H9 (cell line): Measurements from ENCODE around the gene SPNS3. TPM values are rescaled to one million over a fixed set of nuclear protein-coding genes. Genes with fewer than 3 reads are reported as not detected.

Experiments
- DNase-seq: peaks from one replicate; pipeline ENCODE4 v3.0.0-alpha.2; 2017
- H2AFZ ChIP-seq: one replicate; pipeline ENCODE4 v1.6.1; 2013; ENCODE audit warnings: mild to moderate bottlenecking, low read length, control low read depth, moderate library complexity
- H2AK5ac ChIP-seq: 2 replicates; pipeline ENCODE4 v1.6.1; 2013; ENCODE audit warnings: low read length, control low read depth, mixed read lengths; ENCODE audit not compliant: insufficient read length
- H2BK120ac ChIP-seq: one replicate; pipeline ENCODE4 v1.6.1; 2013; ENCODE audit warnings: low read depth, mild to moderate bottlenecking, low read length, control low read depth, inconsistent platforms; ENCODE audit not compliant: poor library complexity, severe bottlenecking
- H2BK12ac ChIP-seq: 2 replicates; pipeline ENCODE4 v1.6.1; 2013; ENCODE audit warnings: low read length, control low read depth, mixed read lengths, low read depth; ENCODE audit not compliant: insufficient read length
- H2BK15ac ChIP-seq: 2 replicates; pipeline ENCODE4 v1.6.1; 2013; ENCODE audit warnings: low read depth, low read length, control low read depth
- H2BK20ac ChIP-seq: one replicate; pipeline ENCODE4 v1.6.1; 2013; ENCODE audit warnings: low read depth, mild to moderate bottlenecking, low read length, control low read depth, inconsistent platforms; ENCODE audit not compliant: poor library complexity, severe bottlenecking
- H2BK5ac ChIP-seq: 2 replicates; pipeline ENCODE4 v1.6.1; 2013; ENCODE audit warnings: low read length, control low read depth, mixed read lengths; ENCODE audit not compliant: insufficient read length
- H3K14ac ChIP-seq: 2 replicates; pipeline ENCODE4 v1.6.1; 2013; ENCODE audit warnings: low read length, control low read depth; ENCODE audit not compliant: insufficient read depth
- H3K18ac ChIP-seq: 2 replicates; pipeline ENCODE4 v1.6.1; 2013; ENCODE audit warnings: low read depth, mild to moderate bottlenecking, mixed read lengths, low read length, control low read depth; ENCODE audit not compliant: insufficient read length
- H3K23ac ChIP-seq: 2 replicates; pipeline ENCODE4 v1.6.1; 2013; ENCODE audit warnings: low read length, control low read depth, mixed read lengths, low read depth; ENCODE audit not compliant: insufficient read length
- H3K23me2 ChIP-seq: 2 replicates; pipeline ENCODE4 v1.6.1; 2013; ENCODE audit warnings: low read depth, mild to moderate bottlenecking, mixed read lengths, low read length, control low read depth; ENCODE audit not compliant: insufficient read length, poor library complexity, severe bottlenecking
- H3K27ac ChIP-seq: 2 replicates; pipeline ENCODE4 v1.5.1; 2013; ENCODE audit warnings: low read length, control low read depth, mixed read lengths, low read depth; ENCODE audit not compliant: insufficient read length
- H3K27me3 ChIP-seq: 2 replicates; pipeline ENCODE4 v1.6.1; 2013; ENCODE audit warnings: low read length, control low read depth, inconsistent platforms; ENCODE audit not compliant: insufficient read depth
- H3K4ac ChIP-seq: 2 replicates; pipeline ENCODE4 v1.6.1; 2013; ENCODE audit warnings: low read depth, mild to moderate bottlenecking, control low read depth, inconsistent platforms, low read length, moderate library complexity
- H3K4me1 ChIP-seq: 2 replicates; pipeline ENCODE4 v1.6.1; 2013; ENCODE audit warnings: low read length, control low read depth, inconsistent platforms; ENCODE audit not compliant: insufficient read depth
- H3K4me2 ChIP-seq: 2 replicates; pipeline ENCODE4 v1.6.1; 2013; ENCODE audit warnings: low read length, control low read depth, mixed read lengths; ENCODE audit not compliant: insufficient read length, insufficient read depth
- H3K56ac ChIP-seq: 2 replicates; pipeline ENCODE4 v1.6.1; 2013; ENCODE audit warnings: low read depth, mild to moderate bottlenecking, mixed read lengths, low read length, control low read depth; ENCODE audit not compliant: insufficient read length
- H3K79me1 ChIP-seq: 2 replicates; pipeline ENCODE4 v1.6.1; 2013; ENCODE audit warnings: low read depth, mild to moderate bottlenecking, moderate library complexity, low read length, control low read depth, inconsistent platforms; ENCODE audit not compliant: insufficient read depth, poor library complexity, severe bottlenecking
- H3K79me2 ChIP-seq: 2 replicates; pipeline ENCODE4 v1.6.1; 2013; ENCODE audit warnings: low read length, control low read depth, inconsistent platforms; ENCODE audit not compliant: insufficient read depth
- H3K9ac ChIP-seq: 2 replicates; pipeline ENCODE4 v1.6.1; 2013; ENCODE audit warnings: low read length, control low read depth, mixed read lengths; ENCODE audit not compliant: insufficient read length; ENCODE audit errors: extremely low read depth
- H3K9me3 ChIP-seq: one replicate; pipeline ENCODE4 v1.6.1; 2013; ENCODE audit warnings: low read depth, low read length, inconsistent platforms; ENCODE audit not compliant: control insufficient read depth
- H3T11ph ChIP-seq: one replicate; pipeline ENCODE4 v1.6.1; 2013; ENCODE audit warnings: mild to moderate bottlenecking, low read length, control low read depth, inconsistent platforms
- H4K20me1 ChIP-seq: one replicate; pipeline ENCODE4 v1.6.1; 2013; ENCODE audit not compliant: control insufficient read depth, insufficient read length, insufficient read depth
- H4K5ac ChIP-seq: 2 replicates; pipeline ENCODE4 v1.6.1; 2013; ENCODE audit warnings: low read depth, mild to moderate bottlenecking, mixed read lengths, low read length, control low read depth; ENCODE audit not compliant: insufficient read length
- H4K8ac ChIP-seq: replicated peaks from 2 replicates; pipeline ENCODE4 v1.6.1; 2013; ENCODE audit warnings: low read length, control low read depth, mixed read lengths, low read depth; ENCODE audit not compliant: insufficient read length
- H4K91ac ChIP-seq: 2 replicates; pipeline ENCODE4 v1.6.1; 2013; ENCODE audit warnings: low read depth, mild to moderate bottlenecking, moderate library complexity, mixed read lengths, low read length, control low read depth; ENCODE audit not compliant: insufficient read length
- H3K27ac Mint-ChIP-seq, 3 experiments: 2 replicates in 2 of 3; 3 replicates in 1 of 3; pipeline ENCODE4 v1.8.0; 2020 to 2021; ENCODE audit warnings: mixed read lengths in 3 of 3, mild to moderate bottlenecking in 1 of 3, moderate library complexity in 1 of 3
- H3K27me3 Mint-ChIP-seq: 2 replicates; pipeline ENCODE4 v1.8.0; 2021; ENCODE audit warnings: low read depth, mild to moderate bottlenecking, moderate library complexity, mixed read lengths
- H3K36me3 Mint-ChIP-seq, 3 experiments: 2 replicates in 2 of 3; 3 replicates in 1 of 3; pipeline ENCODE4 v1.8.0; 2020 to 2021; ENCODE audit warnings: low read depth in 3 of 3, mixed read lengths in 3 of 3; ENCODE audit not compliant: insufficient read depth in 1 of 3
- H3K4me1 Mint-ChIP-seq, 2 experiments: 2 replicates each; pipeline ENCODE4 v1.8.0; 2020; ENCODE audit warnings: mixed read lengths in 2 of 2
- H3K4me3 Mint-ChIP-seq, 2 experiments: 2 replicates in 1 of 2; 3 replicates in 1 of 2; pipeline ENCODE4 v1.8.0; 2020 to 2021; ENCODE audit warnings: mild to moderate bottlenecking in 2 of 2, mixed read lengths in 2 of 2, moderate library complexity in 1 of 2
- H3K9me3 Mint-ChIP-seq, 2 experiments: 2 replicates in 1 of 2; 3 replicates in 1 of 2; pipeline ENCODE4 v1.8.0; 2020; ENCODE audit warnings: mild to moderate bottlenecking in 2 of 2, mixed read lengths in 2 of 2, moderate library complexity in 1 of 2
- CTCF ChIP-seq: fragments of 200-600 bp; sonication (generic); conservative IDR thresholded peaks from 3 replicates; pipeline ENCODE4 v1.8.0; 2021; ENCODE audit warnings: antibody characterized with exemption, mild to moderate bottlenecking
- WGBS: extraction: QIAGEN DNeasy Blood & Tissue Kit; methylation state at CpG from one replicate; pipeline ENCODE4 v1.1.7; 2013; ENCODE audit warnings: missing lambda C conversion rate, low lambda C conversion rate, mixed read lengths; ENCODE audit not compliant: insufficient read length; ENCODE audit errors: extremely low coverage; 5-methylcytosine and 5-hydroxymethylcytosine counted together
- total RNA-seq: library from RNA; stranded (reverse); gene quantifications from 2 replicates; pipeline ENCODE4 v1.2.1, GENCODE V29; 2021

The SPNS3 gene
- total RNA-seq, 1 experiment from 2014 or later: not detected

- Histone ChIP-seq H4K5ac (no peak overlapping the region), H3K4ac (no peak overlapping the region), H3K79me1 (no peaks in the 10 kb centered on the region), H4K91ac (no peak overlapping the region), H3K56ac (no peak overlapping the region), H3K14ac (no peak overlapping the region), H3T11ph (no peak overlapping the region), H4K8ac (no peak overlapping the region), H3K4me2 (no peak overlapping the region), H2BK20ac (no peak overlapping the region), H2BK12ac (no peak overlapping the region), H3K23ac (no peak overlapping the region), H4K20me1 (no peaks in the 10 kb centered on the region), H3K79me2 (no peaks in the 10 kb centered on the region), H3K27me3 (no peaks in the 10 kb centered on the region), H2BK120ac (no peak overlapping the region), H2AFZ (no peak overlapping the region), H3K4me1 (no peaks in the 10 kb centered on the region), H3K9me3 (no peaks in the 10 kb centered on the region), H2AK5ac (no peak overlapping the region), H3K9ac (no peak overlapping the region), H3K27ac (no peak overlapping the region), H3K18ac (no peak overlapping the region), H2BK15ac (no peak overlapping the region), H2BK5ac (no peak overlapping the region), H3K23me2 (no peaks in the 10 kb centered on the region)
- peaks cover 7% of the 10 kb centered on the region; the same call in 1 of the 2 replicates for H3K27me3 Mint-ChIP-seq
- TF ChIP-seq CTCF: no peak
- peak overlapping the region in 2 of 3 experiments; percentile 19 to 22; a peak in 1 of 7 replicates for H3K27ac Mint-ChIP-seq
- no CpG with 5 or more reads among the region's 16 CpGs for WGBS
- no peak overlapping the region for H3K4me3 Mint-ChIP-seq
- H3K36me3 Mint-ChIP-seq: no peaks in the 10 kb centered on the region
- H3K4me1 Mint-ChIP-seq: peaks cover 11 to 19% of the 10 kb centered on the region in 2 experiments
- no peak for DNase-seq
- H3K9me3 Mint-ChIP-seq: no peaks in the 10 kb centered on the region; a peak in 1 of 5 replicates
Observed at GRCh38 chr17:4482338-4483011, 48.7 kb downstream of the SPNS3 start.
